GM12878 (cell line): ENCODE data around the gene ATG13. TPM values are rescaled to one million over a fixed set of nuclear protein-coding genes. Genes with fewer than 3 reads are reported as not detected.

Experiments used
- ATAC-seq: fragments of 200-7000 bp; cut with Tn5 transposase; 3 replicates; pipeline ENCODE4 v1.9.1; 2020; ENCODE audit warnings: mild to moderate bottlenecking, moderate library complexity
- BruUV-seq: library from RNA; stranded (reverse); fragments of 400-500 nt; replicated peaks from 2 replicates; lab custom pipeline; 2021; lab: Mats Ljungman, UMichigan
- CTCF ChIA-PET: fragments of 300-600 bp; sonication (Branson Sonifier 250); formaldehyde crosslinking; extraction: SDS; loops from one replicate; lab custom pipeline; 2021; ENCODE audit warnings: inconsistent platforms; lab: Yijun Ruan, JAX
- POLR2A ChIA-PET: fragments of 350-600 bp; formaldehyde crosslinking; extraction: SDS; loops from one replicate; lab custom pipeline; 2021; ENCODE audit warnings: inconsistent platforms; lab: Charles Lee
- RAD21 ChIA-PET: fragments of 300-600 bp; sonication (Branson Sonifier 250); formaldehyde crosslinking; loops from one replicate; lab custom pipeline; 2023; ENCODE audit warnings: antibody characterized with exemption; ENCODE audit not compliant: unreplicated experiment; lab: Charles Lee
- SMC1A ChIA-PET: fragments of 300-600 bp; sonication (Branson Sonifier 250); formaldehyde crosslinking; loops from one replicate; lab custom pipeline; 2023; ENCODE audit not compliant: unreplicated experiment, uncharacterized antibody; lab: Charles Lee
- DNase-seq: peaks from one replicate; pipeline ENCODE4 v3.0.0-alpha.2; 2011; ENCODE audit warnings: low read depth, low spot score
- FAIRE-seq: peaks from 3 replicates; lab custom pipeline; 2011; peaks lifted over from hg19 to GRCh38; lab: Jason Lieb, UNC
- H2AFZ ChIP-seq: 2 replicates; pipeline ENCODE4 v1.6.0; 2011; ENCODE audit warnings: low read depth, low read length, control low read depth; ENCODE audit not compliant: control insufficient read depth
- H3K27ac ChIP-seq: 2 replicates; pipeline ENCODE4 v1.5.1; 2011; ENCODE audit warnings: control low read depth; ENCODE audit not compliant: control insufficient read depth, insufficient read depth
- H3K27me3 ChIP-seq, 2 experiments: replicated peaks in 1 of 2; 2 replicates each; pipeline versions ENCODE4 v1.6.0 to v1.6.1; 2011; ENCODE audit warnings: low read length in 1 of 2; ENCODE audit not compliant: control insufficient read depth in 2 of 2, insufficient read depth in 2 of 2
- H3K36me3 ChIP-seq, 2 experiments: 2 replicates each; pipeline ENCODE4 v1.5.1; 2011; ENCODE audit warnings: low read length in 1 of 2; ENCODE audit not compliant: control insufficient read depth in 2 of 2, insufficient read depth in 2 of 2
- H3K4me1 ChIP-seq: 2 replicates; pipeline ENCODE4 v1.6.1; 2011; ENCODE audit warnings: mild to moderate bottlenecking, low read length, moderate library complexity, mixed read lengths; ENCODE audit not compliant: control insufficient read depth, insufficient read depth
- H3K4me2 ChIP-seq: 2 replicates; pipeline ENCODE4 v1.6.0; 2011; ENCODE audit warnings: control low read depth; ENCODE audit not compliant: control insufficient read depth, insufficient read depth
- H3K4me3 ChIP-seq: fragments of 200-600 bp; sonication (generic); 2 replicates; pipeline ENCODE4 v1.5.1; 2016
- H3K79me2 ChIP-seq: 2 replicates; pipeline ENCODE4 v1.6.0; 2011; ENCODE audit warnings: low read length; ENCODE audit not compliant: control insufficient read depth, insufficient read depth
- H3K9ac ChIP-seq: 2 replicates; pipeline ENCODE4 v1.8.0; 2011; ENCODE audit warnings: low read length, control low read depth, mixed read lengths; ENCODE audit not compliant: control insufficient read depth, insufficient read depth
- H3K9me3 ChIP-seq: replicated peaks from 3 replicates; pipeline ENCODE4 v1.5.1; 2011; ENCODE audit warnings: mild to moderate bottlenecking, low read length; ENCODE audit not compliant: control insufficient read depth, insufficient read depth
- H4K20me1 ChIP-seq: 2 replicates; pipeline ENCODE4 v1.6.0; 2011; ENCODE audit not compliant: control insufficient read depth, insufficient read depth
- CEBPB ChIP-seq, 2 experiments: fragments of 150-350 bp in 1 of 2; IDR thresholded peaks; 2 replicates each; pipeline ENCODE4 v1.6.1; 2012 to 2014; ENCODE audit warnings: low read depth in 2 of 2, low read length in 2 of 2, borderline replicate concordance in 1 of 2, inconsistent platforms in 1 of 2
- FOXM1 ChIP-seq: IDR thresholded peaks from 2 replicates; pipeline ENCODE4 v1.6.1; 2012; ENCODE audit warnings: low read depth, mild to moderate bottlenecking, inconsistent platforms, low read length, moderate library complexity
- LARP7 ChIP-seq: fragments of 450-650 bp; IDR thresholded peaks from 2 replicates; pipeline ENCODE4 v1.6.1; 2017; ENCODE audit warnings: mild to moderate bottlenecking
- POU2F2 ChIP-seq: IDR thresholded peaks from 3 replicates; pipeline ENCODE4 v1.6.1; 2011; ENCODE audit warnings: low read depth, mild to moderate bottlenecking, low read length, borderline replicate concordance
- RELA ChIP-seq: fragments of 450-650 bp; IDR thresholded peaks from 2 replicates; pipeline ENCODE4 v1.8.0; 2014; ENCODE audit warnings: borderline replicate concordance; ENCODE audit not compliant: partially characterized antibody
- SMARCA5 ChIP-seq: fragments of 450-650 bp; IDR thresholded peaks from 2 replicates; pipeline ENCODE4 v1.6.1; 2017; ENCODE audit warnings: mild to moderate bottlenecking
- WRNIP1 ChIP-seq: IDR thresholded peaks from 2 replicates; pipeline ENCODE4 v1.6.1; 2011; ENCODE audit warnings: low read depth, low read length, improper control_type of control experiment, borderline replicate concordance
- ZNF384 ChIP-seq: IDR thresholded peaks from 2 replicates; pipeline ENCODE4 v1.6.1; 2012; ENCODE audit warnings: low read depth, mild to moderate bottlenecking, low read length, improper control_type of control experiment, borderline replicate concordance
- WGBS: methylation state at CpG from one replicate; pipeline ENCODE4 v1.1.6; 2016; ENCODE audit warnings: low lambda C conversion rate; ENCODE audit not compliant: insufficient replicate concordance, insufficient coverage; ENCODE audit errors: missing lambda C conversion rate; 5-methylcytosine and 5-hydroxymethylcytosine counted together
- in situ Hi-C: fragments of 300-500 bp; cut with MboI; formaldehyde crosslinking; loops from 9 replicates; pipeline ENCODE4 v1.14.3; 2018; ENCODE audit warnings: mixed read lengths
- intact Hi-C: fragments of 100-400 bp; cut with micrococcal nuclease; formaldehyde crosslinking; loops from one replicate; pipeline ENCODE4 v1.14.2; 2022; ENCODE audit not compliant: unreplicated experiment
- polyA plus RNA-seq, 11 experiments: library from polyadenylated mRNA; depleted of rRNA in 4 of 11; unstranded in 6 of 11; stranded (reverse) in 5 of 11; fragments of >200 nt; fragmentation: Nextera tagmentation in 4 of 11; fragmentation: Illumina TruSeq in 1 of 11; extraction: Ambion mirVana in 4 of 11; extraction: Trizol in 1 of 11; gene quantifications; 1 replicate in 1 of 11; 2 replicates in 10 of 11; pipeline versions ENCODE4 v1.2.1 to v1.2.3, GENCODE V29; 2011 to 2016; ENCODE audit warnings: inconsistent platforms in 2 of 11, missing spikeins in 2 of 11, low read depth in 1 of 11
- total RNA-seq, 4 experiments: library from RNA; depleted of rRNA in 3 of 4; stranded (reverse); fragments of >200 nt in 3 of 4; fragmentation: Illumina TruSeq in 1 of 4; extraction: Trizol in 1 of 4; gene quantifications; 2 replicates each; pipeline versions ENCODE4 v1.2.1 to v1.2.3, GENCODE V29; 2013 to 2021
- TF ChIP-seq, protein P1 (sequence below): fragments of 450-650 bp; IDR thresholded peaks from 2 replicates; pipeline ENCODE4 v1.6.1; 2018; ENCODE audit warnings: borderline replicate concordance, mild to moderate bottlenecking; ENCODE audit not compliant: partially characterized antibody
- TF ChIP-seq, protein P2 (sequence below): fragments of 450-650 bp; formaldehyde crosslinking; IDR thresholded peaks from 2 replicates; pipeline ENCODE4 v1.4.0; 2022; ENCODE audit warnings: mild to moderate bottlenecking, moderate library complexity

The ATG13 gene
- total and polyA plus RNA-seq, 10 of the 15 experiments (the other 5 are each of a cell fraction or from before 2014, with no cell fraction given) = 10.9 to 61.6 (median 50.9) TPM

DNA sequence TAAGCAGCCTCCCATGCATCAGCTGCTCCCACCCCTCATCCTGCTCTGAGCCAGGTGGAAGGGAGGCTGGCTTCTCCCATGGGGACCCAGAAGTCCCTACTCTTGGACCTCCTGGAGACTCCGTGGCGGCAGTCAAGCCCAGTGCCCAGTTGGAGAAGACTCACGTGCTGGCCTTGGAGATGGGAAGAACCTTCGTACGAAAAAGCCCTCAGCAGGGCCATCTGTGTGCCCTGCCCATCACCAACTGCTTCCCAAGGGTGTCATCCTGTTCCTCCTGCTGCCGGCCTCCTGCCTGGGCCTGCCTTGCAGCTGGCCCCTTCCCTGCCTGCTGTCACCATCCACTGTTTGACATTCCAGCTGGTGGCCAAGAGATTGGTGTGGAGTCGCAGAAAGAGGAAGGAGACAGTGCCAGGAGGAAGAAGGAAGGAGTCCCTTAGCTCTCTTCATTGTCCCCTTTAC is 55.1 kb downstream of the ATG13 start:
- POLR2A ChIA-PET = interaction anchor here (1.0 kb wide), 1 partner anchor 28 kb away, joined by 3 read pairs; the partner anchor contains the start of gene ARHGAP1
- Histone ChIP-seq H3K9me3 (no peaks in the 10 kb centered on the region), H3K27me3 (no peaks in the 10 kb centered on the region), H3K36me3 (peaks cover 8 to 15% of the 10 kb centered on the region in 2 experiments), H3K4me3 (no peak overlapping the region), H3K4me2 (no peak overlapping the region), H2AFZ (no peak overlapping the region), H3K4me1 (no peaks in the 10 kb centered on the region), H3K27ac (no peak overlapping the region), H3K79me2 (no peaks in the 10 kb centered on the region), H3K9ac (no peak overlapping the region), H4K20me1 (no peaks in the 10 kb centered on the region)
- FAIRE-seq (no peak), DNase-seq (no peak), ATAC-seq (no peak)
- 90% methylated on average over 6 of the region's 7 CpGs for WGBS
- TF ChIP-seq POU2F2 (no peak), RELA (no peak), SMARCA5 (no peak), ZNF384 (no peak), CEBPB (IDR thresholded peaks at IDR 0.05; ENCODE audit: borderline replicate concordance in 1 of 2, low read depth in 2 of 2, low read length in 2 of 2) (no peak), WRNIP1 (no peak), LARP7 (no peak), FOXM1 (no peak)
- TF ChIP-seq, protein P1, sequence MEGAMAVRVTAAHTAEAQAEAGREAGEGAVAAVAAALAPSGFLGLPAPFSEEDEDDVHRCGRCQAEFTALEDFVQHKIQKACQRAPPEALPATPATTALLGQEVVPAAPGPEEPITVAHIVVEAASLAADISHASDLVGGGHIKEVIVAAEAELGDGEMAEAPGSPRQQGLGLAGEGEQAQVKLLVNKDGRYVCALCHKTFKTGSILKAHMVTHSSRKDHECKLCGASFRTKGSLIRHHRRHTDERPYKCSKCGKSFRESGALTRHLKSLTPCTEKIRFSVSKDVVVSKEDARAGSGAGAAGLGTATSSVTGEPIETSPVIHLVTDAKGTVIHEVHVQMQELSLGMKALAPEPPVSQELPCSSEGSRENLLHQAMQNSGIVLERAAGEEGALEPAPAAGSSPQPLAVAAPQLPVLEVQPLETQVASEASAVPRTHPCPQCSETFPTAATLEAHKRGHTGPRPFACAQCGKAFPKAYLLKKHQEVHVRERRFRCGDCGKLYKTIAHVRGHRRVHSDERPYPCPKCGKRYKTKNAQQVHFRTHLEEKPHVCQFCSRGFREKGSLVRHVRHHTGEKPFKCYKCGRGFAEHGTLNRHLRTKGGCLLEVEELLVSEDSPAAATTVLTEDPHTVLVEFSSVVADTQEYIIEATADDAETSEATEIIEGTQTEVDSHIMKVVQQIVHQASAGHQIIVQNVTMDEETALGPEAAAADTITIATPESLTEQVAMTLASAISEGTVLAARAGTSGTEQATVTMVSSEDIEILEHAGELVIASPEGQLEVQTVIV = no peak
- TF ChIP-seq, protein P2, sequence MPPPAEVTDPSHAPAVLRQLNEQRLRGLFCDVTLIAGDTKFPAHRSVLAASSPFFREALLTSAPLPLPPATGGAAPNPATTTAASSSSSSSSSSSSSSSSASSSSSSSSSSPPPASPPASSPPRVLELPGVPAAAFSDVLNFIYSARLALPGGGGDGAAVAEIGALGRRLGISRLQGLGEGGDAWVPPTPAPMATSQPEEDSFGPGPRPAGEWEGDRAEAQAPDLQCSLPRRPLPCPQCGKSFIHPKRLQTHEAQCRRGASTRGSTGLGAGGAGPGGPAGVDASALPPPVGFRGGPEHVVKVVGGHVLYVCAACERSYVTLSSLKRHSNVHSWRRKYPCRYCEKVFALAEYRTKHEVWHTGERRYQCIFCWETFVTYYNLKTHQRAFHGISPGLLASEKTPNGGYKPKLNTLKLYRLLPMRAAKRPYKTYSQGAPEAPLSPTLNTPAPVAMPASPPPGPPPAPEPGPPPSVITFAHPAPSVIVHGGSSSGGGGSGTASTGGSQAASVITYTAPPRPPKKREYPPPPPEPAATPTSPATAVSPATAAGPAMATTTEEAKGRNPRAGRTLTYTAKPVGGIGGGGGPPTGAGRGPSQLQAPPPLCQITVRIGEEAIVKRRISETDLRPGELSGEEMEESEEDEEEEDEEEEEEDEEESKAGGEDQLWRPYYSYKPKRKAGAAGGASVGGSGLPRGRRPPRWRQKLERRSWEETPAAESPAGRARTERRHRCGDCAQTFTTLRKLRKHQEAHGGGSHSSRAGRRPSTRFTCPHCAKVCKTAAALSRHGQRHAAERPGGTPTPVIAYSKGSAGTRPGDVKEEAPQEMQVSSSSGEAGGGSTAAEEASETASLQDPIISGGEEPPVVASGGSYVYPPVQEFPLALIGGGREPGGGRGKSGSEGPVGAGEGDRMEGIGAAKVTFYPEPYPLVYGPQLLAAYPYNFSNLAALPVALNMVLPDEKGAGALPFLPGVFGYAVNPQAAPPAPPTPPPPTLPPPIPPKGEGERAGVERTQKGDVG (CRISPR knock-in tag) = no peak
- BruUV-seq = TSS peak; percentile 15
- intact Hi-C loops = no loop called here
- CTCF ChIA-PET = no interaction called here
- RAD21 ChIA-PET = no interaction called here
- SMC1A ChIA-PET = no interaction called here
- in situ Hi-C loops = no loop called here
